ENCODE results near the gene GALNT6. TPM values are rescaled to one million over a fixed set of nuclear protein-coding genes. Genes with fewer than 3 reads are reported as not detected.

Gene GALNT6
- total RNA-seq, 1 experiment from 2014 or later = 6.5 TPM

GRCh38 chr12:51413149-51413548 is 21.9 kb upstream of the GALNT6 start:
- ChIA-PET POLR2A (no interaction called here), CTCF (no interaction called here)
- intact Hi-C loops (cut with micrococcal nuclease; ENCODE audit: unreplicated experiment) = no loop called here
- TF ChIP-seq POLR2AphosphoS5 (IDR thresholded peaks at IDR 0.05; ENCODE audit: low read depth, low read length) = no peak
- TF ChIP-seq CTCF (IDR thresholded peaks at IDR 0.05) = no peak
- TF ChIP-seq REST (IDR thresholded peaks at IDR 0.05; ENCODE audit: insufficient read depth in 1 of 2, low read depth in 2 of 2, low read length in 1 of 2) = no peak
- TF ChIP-seq TCF7L2 (IDR thresholded peaks at IDR 0.05; ENCODE audit: low read depth, low read length) = no peak
- no peak for TF ChIP-seq SIN3A (IDR thresholded peaks at IDR 0.05; ENCODE audit: borderline replicate concordance, insufficient read depth, low read depth, low read length)
- no peaks in the 10 kb centered on the region for H3K9me3 ChIP-seq (ENCODE audit: control insufficient read depth, insufficient read depth, low read depth, low read length)
- no peak for DNase-seq (ENCODE audit: low read depth, low spot score)
- ATAC-seq = no peak
- H3K27me3 ChIP-seq (ENCODE audit: control insufficient read depth, insufficient read depth, low read length) = no peaks in the 10 kb centered on the region; the same call in 1 of the 2 replicates
- H3K4me1 ChIP-seq (ENCODE audit: control insufficient read depth, insufficient read depth, low read length) = no peaks in the 10 kb centered on the region
- H3K27ac ChIP-seq (ENCODE audit: low read length) = no peak overlapping the region
- no peak overlapping the region for H3K4me3 ChIP-seq (ENCODE audit: low read depth in 2 of 2, low read length in 2 of 2)
- H3K36me3 ChIP-seq (ENCODE audit: control insufficient read depth, insufficient read depth, low read length) = no peaks in the 10 kb centered on the region
- in situ Hi-C loops (cut with HindIII; ENCODE audit: low pct_unique_long_range_greater_than_20kb, low sequenced_read_pairs) = no loop called here
- no TSS peak for BruUV-seq (replicated peaks)

GRCh38 chr12:51409846-51410245 is 18.6 kb upstream of the GALNT6 start:
- no peak overlapping the region for H3K27ac ChIP-seq (ENCODE audit: low read length)
- intact Hi-C loops (cut with micrococcal nuclease; ENCODE audit: unreplicated experiment) (no loop called here), in situ Hi-C loops (cut with HindIII; ENCODE audit: low pct_unique_long_range_greater_than_20kb, low sequenced_read_pairs) (no loop called here)
- H3K27me3 ChIP-seq (ENCODE audit: control insufficient read depth, insufficient read depth, low read length) = no peaks in the 10 kb centered on the region
- no TSS peak for BruUV-seq (replicated peaks)
- no peaks in the 10 kb centered on the region for H3K9me3 ChIP-seq (ENCODE audit: control insufficient read depth, insufficient read depth, low read depth, low read length)
- no peak overlapping the region for H3K4me3 ChIP-seq (ENCODE audit: low read depth in 2 of 2, low read length in 2 of 2)
- POLR2A ChIA-PET = no interaction called here
- TF ChIP-seq REST (IDR thresholded peaks at IDR 0.05; ENCODE audit: insufficient read depth in 1 of 2, low read depth in 2 of 2, low read length in 1 of 2) (no peak), TCF7L2 (IDR thresholded peaks at IDR 0.05; ENCODE audit: low read depth, low read length) (no peak), CTCF (IDR thresholded peaks at IDR 0.05) (no peak), SIN3A (IDR thresholded peaks at IDR 0.05; ENCODE audit: borderline replicate concordance, insufficient read depth, low read depth, low read length) (no peak), POLR2AphosphoS5 (IDR thresholded peaks at IDR 0.05; ENCODE audit: low read depth, low read length) (no peak)
- ATAC-seq (no peak), DNase-seq (ENCODE audit: low read depth, low spot score) (no peak)
- H3K4me1 ChIP-seq (ENCODE audit: control insufficient read depth, insufficient read depth, low read length) = no peaks in the 10 kb centered on the region
- no peaks in the 10 kb centered on the region for H3K36me3 ChIP-seq (ENCODE audit: control insufficient read depth, insufficient read depth, low read length)
- CTCF ChIA-PET = no interaction called here

All from Panc1 (cell line).